NT2/D1 (cell line): ENCODE results near the gene NLRP3.

ENCODE experiments used
- DNase-seq: peaks from one replicate; pipeline ENCODE4 v3.0.0-alpha.2; 2011; ENCODE audit warnings: low read depth, low spot score
- H3K27me3 ChIP-seq: 2 replicates; pipeline ENCODE4 v1.6.0; 2011; ENCODE audit warnings: mild to moderate bottlenecking; ENCODE audit not compliant: insufficient read length, insufficient read depth
- H3K36me3 ChIP-seq: 2 replicates; pipeline ENCODE4 v1.6.1; 2011; ENCODE audit warnings: mild to moderate bottlenecking, low read length, mixed read lengths; ENCODE audit not compliant: insufficient read depth, insufficient read length
- H3K4me1 ChIP-seq: 2 replicates; pipeline ENCODE4 v1.5.1; 2011; ENCODE audit not compliant: insufficient read depth, insufficient read length
- H3K4me3 ChIP-seq: 2 replicates; pipeline ENCODE4 v1.5.1; 2011; ENCODE audit warnings: low read depth; ENCODE audit not compliant: insufficient read length
- H3K9ac ChIP-seq: 2 replicates; pipeline ENCODE4 v1.6.0; 2011; ENCODE audit warnings: low read depth; ENCODE audit not compliant: insufficient read length
- H3K9me3 ChIP-seq: 2 replicates; pipeline ENCODE4 v1.5.1; 2011; ENCODE audit warnings: mild to moderate bottlenecking, low read length; ENCODE audit not compliant: insufficient read depth
- SUZ12 ChIP-seq: IDR thresholded peaks from 2 replicates; pipeline ENCODE4 v1.6.1; 2011; ENCODE audit not compliant: insufficient read length, insufficient read depth; ENCODE audit errors: extremely low read depth
- YY1 ChIP-seq: IDR thresholded peaks from 2 replicates; pipeline ENCODE4 v1.6.1; 2011; ENCODE audit not compliant: insufficient read length, insufficient read depth
- ZNF274 ChIP-seq: IDR thresholded peaks from 2 replicates; pipeline ENCODE4 v1.6.1; 2011; ENCODE audit warnings: mild to moderate bottlenecking, low read depth, low read length

NLRP3 gene

GRCh38 chr1:247494767-247495166 lies 78.8 kb downstream of the NLRP3 start:
- no peaks in the 10 kb centered on the region for H3K9me3 ChIP-seq
- no peaks in the 10 kb centered on the region for H3K27me3 ChIP-seq
- no peaks in the 10 kb centered on the region for H3K36me3 ChIP-seq
- H3K4me3 ChIP-seq, result no peak overlapping the region
- no peaks in the 10 kb centered on the region for H3K4me1 ChIP-seq
- no peak for DNase-seq
- H3K9ac ChIP-seq, result no peak overlapping the region
- TF ChIP-seq ZNF274 (no peak), SUZ12 (no peak), YY1 (no peak)

GRCh38 chr1:247496581-247497285 lies 80.8 kb downstream of the NLRP3 start:
- Histone ChIP-seq H3K36me3 (no peaks in the 10 kb centered on the region), H3K27me3 (no peaks in the 10 kb centered on the region), H3K4me3 (no peak overlapping the region), H3K9ac (no peak overlapping the region), H3K9me3 (no peaks in the 10 kb centered on the region), H3K4me1 (no peaks in the 10 kb centered on the region)
- TF ChIP-seq YY1, result no peak
- no peak for TF ChIP-seq ZNF274
- no peak for TF ChIP-seq SUZ12
- no peak for DNase-seq
